Neural progenitor cell (in vitro differentiated cells): Measurements from ENCODE around the gene CALY. TPM values are rescaled to one million over a fixed set of nuclear protein-coding genes. Genes with fewer than 3 reads are reported as not detected.
A peak's percentile ranks its signal among the peaks of the same experiment; 100 is the strongest.

Source experiments
- DNase-seq: peaks from one replicate; pipeline ENCODE4 v3.0.0-alpha.2; 2016; ENCODE audit warnings: low spot score
- H2AFZ ChIP-seq: fragments of 200-600 bp; sonication (generic); replicated peaks from 2 replicates; pipeline ENCODE4 v1.6.1; 2016; ENCODE audit warnings: antibody characterized with exemption
- H3F3A ChIP-seq: fragments of 200-600 bp; sonication (generic); 2 replicates; pipeline ENCODE4 v1.6.1; 2016; ENCODE audit warnings: antibody characterized with exemption, low read depth
- H3K27ac ChIP-seq: fragments of 200-600 bp; sonication (generic); 2 replicates; pipeline ENCODE4 v1.5.1; 2016; ENCODE audit warnings: mild to moderate bottlenecking
- H3K27me3 ChIP-seq: fragments of 200-600 bp; sonication (generic); 2 replicates; pipeline ENCODE4 v1.6.1; 2016; ENCODE audit warnings: mild to moderate bottlenecking, moderate library complexity
- H3K36me3 ChIP-seq: fragments of 200-600 bp; sonication (generic); 2 replicates; pipeline ENCODE4 v1.5.1; 2016
- H3K4me1 ChIP-seq: fragments of 200-600 bp; sonication (generic); 2 replicates; pipeline ENCODE4 v1.6.1; 2016; ENCODE audit warnings: mixed run types
- H3K4me2 ChIP-seq: fragments of 200-600 bp; sonication (generic); 2 replicates; pipeline ENCODE4 v1.6.1; 2016
- H3K4me3 ChIP-seq: fragments of 200-600 bp; sonication (generic); 2 replicates; pipeline ENCODE4 v1.5.1; 2016
- H3K79me2 ChIP-seq: fragments of 200-600 bp; sonication (generic); 2 replicates; pipeline ENCODE4 v1.6.1; 2016; ENCODE audit warnings: low read depth
- H3K9ac ChIP-seq: fragments of 200-600 bp; sonication (generic); 2 replicates; pipeline ENCODE4 v1.6.1; 2016
- H3K9me3 ChIP-seq: fragments of 200-600 bp; sonication (generic); 2 replicates; pipeline ENCODE4 v1.5.1; 2016; ENCODE audit warnings: low read depth
- H4K20me1 ChIP-seq: fragments of 200-600 bp; sonication (generic); 2 replicates; pipeline ENCODE4 v1.6.1; 2016; ENCODE audit warnings: low read depth
- H3K27ac Mint-ChIP-seq: 3 replicates; pipeline ENCODE4 v1.8.0; 2021; ENCODE audit warnings: mixed read lengths
- H3K27me3 Mint-ChIP-seq: 2 replicates; pipeline ENCODE4 v1.8.0; 2022; ENCODE audit warnings: low read depth, mild to moderate bottlenecking, inconsistent platforms, moderate library complexity, mixed read lengths; ENCODE audit not compliant: insufficient read depth
- H3K36me3 Mint-ChIP-seq: 3 replicates; pipeline ENCODE4 v1.8.0; 2021; ENCODE audit warnings: mixed read lengths
- H3K4me1 Mint-ChIP-seq: 3 replicates; pipeline ENCODE4 v1.8.0; 2021; ENCODE audit warnings: mixed read lengths
- H3K4me3 Mint-ChIP-seq: 3 replicates; pipeline ENCODE4 v1.8.0; 2021; ENCODE audit warnings: mild to moderate bottlenecking, moderate library complexity, mixed read lengths
- H3K9me3 Mint-ChIP-seq: 3 replicates; pipeline ENCODE4 v1.8.0; 2020; ENCODE audit warnings: mixed read lengths
- EZH2 ChIP-seq: fragments of 200-600 bp; sonication (generic); IDR thresholded peaks from 2 replicates; pipeline ENCODE4 v1.6.1; 2017; ENCODE audit warnings: antibody characterized with exemption, mild to moderate bottlenecking, moderate library complexity
- EZH2phosphoT487 ChIP-seq: fragments of 200-600 bp; sonication (generic); IDR thresholded peaks from 2 replicates; pipeline ENCODE4 v1.6.1; 2017; ENCODE audit warnings: antibody characterized with exemption
- total RNA-seq: library from RNA; depleted of rRNA; stranded (reverse); fragments of >200 nt; gene quantifications from 2 replicates; pipeline ENCODE4 v1.2.3, GENCODE V29; 2015; ENCODE audit warnings: low replicate concordance
- TF ChIP-seq, protein P1 (sequence below): fragments of 200-600 bp; sonication (generic); IDR thresholded peaks from 2 replicates; pipeline ENCODE4 v1.5.1; 2017; ENCODE audit warnings: antibody characterized with exemption, mild to moderate bottlenecking

CALY gene
- total RNA-seq, 1 donor from 2014 or later, result not detected

DNA sequence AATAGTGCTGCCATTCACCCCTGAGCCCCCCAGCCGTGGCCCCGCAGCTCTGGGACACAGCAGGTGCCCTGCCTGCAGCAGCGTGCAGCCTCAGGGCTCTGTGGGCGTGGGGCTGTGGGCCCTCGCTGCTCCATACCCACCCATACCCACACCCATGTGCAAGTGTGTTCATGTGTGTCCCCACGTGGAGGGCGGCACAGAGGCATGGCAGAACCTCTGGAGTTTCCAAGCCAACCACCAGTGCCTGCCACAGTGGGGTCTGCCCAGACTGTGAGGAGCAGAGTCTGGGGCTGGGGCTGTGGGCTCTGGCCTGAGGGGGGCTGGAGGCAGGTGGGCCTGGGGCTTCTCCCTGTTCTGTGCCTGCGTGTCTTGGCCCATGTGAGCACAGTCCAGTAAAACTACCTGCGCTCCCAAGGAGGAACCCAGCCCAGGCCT, 12.9 kb upstream of the CALY start:
- no peak for DNase-seq
- Histone ChIP-seq H3K36me3 (no peaks in the 10 kb centered on the region), H3K4me1 (peaks cover 5% of the 10 kb centered on the region), H3K27ac (no peak overlapping the region), H3K79me2 (no peaks in the 10 kb centered on the region), H3K4me3 (no peak overlapping the region), H3K9me3 (no peaks in the 10 kb centered on the region), H3K4me2 (no peak overlapping the region), H3K9ac (no peak overlapping the region), H4K20me1 (peaks cover 2% of the 10 kb centered on the region), H3F3A (no peaks in the 10 kb centered on the region), H3K27me3 (no peaks in the 10 kb centered on the region), H2AFZ (no peak overlapping the region)
- Mint-ChIP-seq H3K4me1 (peaks cover 3% of the 10 kb centered on the region), H3K27ac (no peak overlapping the region), H3K9me3 (peaks cover 9% of the 10 kb centered on the region), H3K27me3 (peaks cover 13% of the 10 kb centered on the region), H3K4me3 (no peak overlapping the region), H3K36me3 (no peaks in the 10 kb centered on the region)
- no peak for TF ChIP-seq EZH2
- TF ChIP-seq, protein P1, sequence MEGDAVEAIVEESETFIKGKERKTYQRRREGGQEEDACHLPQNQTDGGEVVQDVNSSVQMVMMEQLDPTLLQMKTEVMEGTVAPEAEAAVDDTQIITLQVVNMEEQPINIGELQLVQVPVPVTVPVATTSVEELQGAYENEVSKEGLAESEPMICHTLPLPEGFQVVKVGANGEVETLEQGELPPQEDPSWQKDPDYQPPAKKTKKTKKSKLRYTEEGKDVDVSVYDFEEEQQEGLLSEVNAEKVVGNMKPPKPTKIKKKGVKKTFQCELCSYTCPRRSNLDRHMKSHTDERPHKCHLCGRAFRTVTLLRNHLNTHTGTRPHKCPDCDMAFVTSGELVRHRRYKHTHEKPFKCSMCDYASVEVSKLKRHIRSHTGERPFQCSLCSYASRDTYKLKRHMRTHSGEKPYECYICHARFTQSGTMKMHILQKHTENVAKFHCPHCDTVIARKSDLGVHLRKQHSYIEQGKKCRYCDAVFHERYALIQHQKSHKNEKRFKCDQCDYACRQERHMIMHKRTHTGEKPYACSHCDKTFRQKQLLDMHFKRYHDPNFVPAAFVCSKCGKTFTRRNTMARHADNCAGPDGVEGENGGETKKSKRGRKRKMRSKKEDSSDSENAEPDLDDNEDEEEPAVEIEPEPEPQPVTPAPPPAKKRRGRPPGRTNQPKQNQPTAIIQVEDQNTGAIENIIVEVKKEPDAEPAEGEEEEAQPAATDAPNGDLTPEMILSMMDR, result no peak
- TF ChIP-seq EZH2phosphoT487, result no peak

DNA sequence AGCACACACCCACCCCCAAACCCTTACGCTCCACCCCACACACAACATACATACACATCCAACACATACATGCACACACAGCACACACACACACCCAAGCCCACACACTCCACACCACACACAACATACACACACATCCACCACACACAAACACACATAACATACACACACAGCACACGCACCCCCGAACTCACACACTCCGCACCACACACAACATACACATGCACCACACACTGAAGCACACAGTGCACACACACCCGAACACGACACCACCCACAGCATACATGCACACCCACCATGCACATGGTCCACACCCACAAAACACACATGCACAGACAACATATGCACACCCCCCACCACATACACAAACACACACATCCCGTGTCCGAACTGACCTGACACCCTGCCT, 12.5 kb upstream of the CALY start:
- no peak for DNase-seq
- no peaks in the 10 kb centered on the region for H4K20me1 ChIP-seq
- H3K4me1 Mint-ChIP-seq, result peaks cover 3% of the 10 kb centered on the region
- H3K27ac Mint-ChIP-seq, result no peak overlapping the region
- no peak overlapping the region for H2AFZ ChIP-seq
- H3K79me2 ChIP-seq, result no peaks in the 10 kb centered on the region
- no peaks in the 10 kb centered on the region for H3F3A ChIP-seq
- H3K4me2 ChIP-seq, result no peak overlapping the region
- H3K4me3 Mint-ChIP-seq, result peak overlapping the region; percentile 4
- H3K27ac ChIP-seq, result no peak overlapping the region
- H3K4me3 ChIP-seq, result no peak overlapping the region
- H3K36me3 Mint-ChIP-seq, result no peaks in the 10 kb centered on the region
- peaks cover 5% of the 10 kb centered on the region for H3K4me1 ChIP-seq
- TF ChIP-seq EZH2phosphoT487 (no peak), EZH2 (no peak)
- TF ChIP-seq, protein P1, result no peak
- H3K9me3 Mint-ChIP-seq, result peaks cover 10% of the 10 kb centered on the region
- H3K27me3 Mint-ChIP-seq, result peaks cover 13% of the 10 kb centered on the region
- H3K9ac ChIP-seq, result no peak overlapping the region
- H3K36me3 ChIP-seq, result no peaks in the 10 kb centered on the region
- no peaks in the 10 kb centered on the region for H3K27me3 ChIP-seq
- no peaks in the 10 kb centered on the region for H3K9me3 ChIP-seq

DNA sequence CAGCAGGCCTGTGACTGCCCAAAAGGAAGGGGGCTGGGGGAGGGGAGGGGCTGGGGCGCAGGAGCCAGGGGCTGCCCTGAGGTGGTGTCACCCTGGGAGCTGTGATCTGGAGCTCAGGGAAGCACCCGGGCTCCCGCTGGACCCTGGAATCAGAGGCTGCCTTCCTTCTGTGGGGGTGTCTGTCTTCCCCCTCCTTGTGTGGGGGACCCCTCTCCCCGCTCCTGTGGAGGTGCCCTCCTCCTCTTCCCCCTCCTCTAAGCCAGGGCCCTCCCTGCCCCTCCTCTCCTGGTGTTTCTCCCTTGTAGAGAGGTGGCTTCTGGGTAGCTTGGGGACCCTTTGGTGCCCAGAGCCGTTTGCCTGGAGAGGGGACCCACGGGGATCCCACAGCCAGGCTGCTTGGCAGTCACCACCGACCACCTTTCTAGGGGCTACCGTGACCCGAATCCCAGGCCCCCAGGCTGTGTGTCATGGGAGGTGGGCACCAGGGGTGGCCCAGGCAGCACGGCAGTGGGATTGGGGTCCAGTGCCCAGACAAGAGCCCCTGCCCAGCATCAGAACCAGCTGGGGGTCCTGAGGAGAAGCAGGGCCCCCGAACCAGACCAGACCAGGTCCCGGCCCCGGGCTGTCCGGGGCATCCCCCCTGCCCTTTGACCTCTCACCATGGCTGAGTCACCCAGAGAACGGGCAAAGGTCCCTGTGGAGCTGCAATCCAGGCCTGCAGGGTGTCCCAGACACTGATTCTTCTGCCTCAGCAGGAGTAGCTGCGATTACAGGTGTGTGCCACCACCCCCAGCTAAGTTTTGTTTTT, 11.2 kb upstream of the CALY start:
- no peaks in the 10 kb centered on the region for H3F3A ChIP-seq
- no peak overlapping the region for H3K9ac ChIP-seq
- H3K9me3 ChIP-seq, result no peaks in the 10 kb centered on the region
- Mint-ChIP-seq H3K9me3 (peaks cover 11% of the 10 kb centered on the region), H3K4me1 (peaks cover 3% of the 10 kb centered on the region), H3K4me3 (no peak overlapping the region), H3K27ac (no peak overlapping the region), H3K27me3 (peaks cover 15% of the 10 kb centered on the region), H3K36me3 (no peaks in the 10 kb centered on the region)
- no peak overlapping the region for H2AFZ ChIP-seq
- H3K4me3 ChIP-seq, result no peak overlapping the region
- no peaks in the 10 kb centered on the region for H3K27me3 ChIP-seq
- H3K27ac ChIP-seq, result no peak overlapping the region
- H3K4me1 ChIP-seq, result peaks cover 5% of the 10 kb centered on the region
- no peaks in the 10 kb centered on the region for H3K36me3 ChIP-seq
- TF ChIP-seq, protein P1, result no peak
- no peak for TF ChIP-seq EZH2phosphoT487
- TF ChIP-seq EZH2, result no peak
- DNase-seq, result no peak
- H3K4me2 ChIP-seq, result no peak overlapping the region
- H3K79me2 ChIP-seq, result no peaks in the 10 kb centered on the region
- H4K20me1 ChIP-seq, result no peaks in the 10 kb centered on the region
